T47D (cell line): ENCODE results near the gene SETD4.
"Not testable (repeated sequence)": the region's sequence is repeated elsewhere in the genome, so short reads cannot be mapped to it uniquely, and the experiment has no call there.

Experiments
- DNase-seq, 2 experiments: peaks; one replicate each; pipeline versions ENCODE4 v3.0.0 to v3.0.0-alpha.2; 2011 to 2012; ENCODE audit warnings: low read depth in 1 of 2, low spot score in 1 of 2
- JUND ChIP-seq: IDR thresholded peaks from 2 replicates; pipeline ENCODE4 v1.6.1; 2012; ENCODE audit warnings: low read depth
- in situ Hi-C: cut with HindIII; loops from 2 replicates; pipeline ENCODE4 v1.10.0; 2016; ENCODE audit warnings: low sequenced_read_pairs, low pct_unique_long_range_greater_than_20kb

SETD4 gene, protein sequence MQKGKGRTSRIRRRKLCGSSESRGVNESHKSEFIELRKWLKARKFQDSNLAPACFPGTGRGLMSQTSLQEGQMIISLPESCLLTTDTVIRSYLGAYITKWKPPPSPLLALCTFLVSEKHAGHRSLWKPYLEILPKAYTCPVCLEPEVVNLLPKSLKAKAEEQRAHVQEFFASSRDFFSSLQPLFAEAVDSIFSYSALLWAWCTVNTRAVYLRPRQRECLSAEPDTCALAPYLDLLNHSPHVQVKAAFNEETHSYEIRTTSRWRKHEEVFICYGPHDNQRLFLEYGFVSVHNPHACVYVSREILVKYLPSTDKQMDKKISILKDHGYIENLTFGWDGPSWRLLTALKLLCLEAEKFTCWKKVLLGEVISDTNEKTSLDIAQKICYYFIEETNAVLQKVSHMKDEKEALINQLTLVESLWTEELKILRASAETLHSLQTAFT

DNA sequence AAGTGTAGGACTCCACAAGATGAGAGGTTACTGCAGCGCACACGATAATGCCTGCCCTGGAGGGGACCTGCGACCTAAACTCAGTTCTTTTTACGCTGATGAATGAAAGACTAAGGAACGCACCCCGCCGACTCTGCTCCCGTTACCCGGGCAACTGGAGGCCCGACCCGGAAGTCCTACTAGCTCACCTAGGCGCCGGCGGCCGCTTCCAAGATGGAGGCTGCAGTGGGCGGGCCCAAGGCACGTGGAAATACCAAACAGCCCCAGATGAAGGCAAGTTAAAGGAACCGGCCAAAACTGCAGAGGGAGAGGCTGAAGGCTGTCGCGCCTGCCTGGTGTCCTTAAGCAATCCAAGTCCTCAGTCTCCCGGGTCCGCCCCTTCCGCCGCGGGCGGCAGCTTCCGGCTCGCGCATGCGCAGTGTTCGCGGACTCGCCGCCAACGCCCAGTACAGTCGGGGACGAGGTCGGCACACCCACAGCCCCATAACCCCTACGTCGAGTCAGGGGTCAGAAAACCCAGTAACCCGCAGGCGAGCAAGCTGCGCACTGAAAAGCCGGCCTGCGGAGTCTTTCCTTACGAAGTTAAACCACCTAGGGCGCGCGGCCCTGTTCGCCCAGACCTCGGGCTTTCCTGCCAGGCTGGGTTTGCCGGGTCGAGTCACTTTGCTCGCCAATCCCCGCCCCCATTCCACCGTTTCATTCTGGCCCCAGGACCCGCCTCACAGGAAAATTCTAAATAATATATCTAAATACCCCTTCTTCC, at the start of gene SETD4:
Gene SETD4, minus strand, starts transcription at position 368 of the 763 bp plus-strand sequence. CDS start 1,638 bp downstream, outside the sequence.
- no peak for TF ChIP-seq JUND
- in situ Hi-C loops, result no loop called here
- DNase-seq, result peak; percentile 86 to 97

DNA sequence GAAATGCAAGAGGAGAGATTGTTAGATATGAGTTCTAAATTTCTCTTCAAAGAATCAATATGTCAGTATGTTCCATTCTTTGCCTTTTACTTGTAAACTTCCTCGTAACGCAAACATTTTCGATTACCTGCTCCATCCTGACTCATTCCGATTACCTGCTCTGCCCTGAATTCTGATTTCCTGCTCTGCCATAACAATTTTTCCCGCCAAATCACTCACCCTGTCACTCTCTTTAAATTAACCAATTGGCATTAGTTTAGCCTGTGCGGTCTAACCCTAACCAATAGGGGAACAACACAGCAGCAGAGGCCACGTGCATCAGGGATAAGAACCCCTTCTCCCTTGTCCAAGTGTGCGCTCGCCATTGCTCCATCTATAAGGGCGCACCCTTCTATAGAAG, 49.5 kb upstream of the SETD4 start:
- in situ Hi-C loops, result no loop called here
- TF ChIP-seq JUND, result no peak
- DNase-seq, result no peak

DNA sequence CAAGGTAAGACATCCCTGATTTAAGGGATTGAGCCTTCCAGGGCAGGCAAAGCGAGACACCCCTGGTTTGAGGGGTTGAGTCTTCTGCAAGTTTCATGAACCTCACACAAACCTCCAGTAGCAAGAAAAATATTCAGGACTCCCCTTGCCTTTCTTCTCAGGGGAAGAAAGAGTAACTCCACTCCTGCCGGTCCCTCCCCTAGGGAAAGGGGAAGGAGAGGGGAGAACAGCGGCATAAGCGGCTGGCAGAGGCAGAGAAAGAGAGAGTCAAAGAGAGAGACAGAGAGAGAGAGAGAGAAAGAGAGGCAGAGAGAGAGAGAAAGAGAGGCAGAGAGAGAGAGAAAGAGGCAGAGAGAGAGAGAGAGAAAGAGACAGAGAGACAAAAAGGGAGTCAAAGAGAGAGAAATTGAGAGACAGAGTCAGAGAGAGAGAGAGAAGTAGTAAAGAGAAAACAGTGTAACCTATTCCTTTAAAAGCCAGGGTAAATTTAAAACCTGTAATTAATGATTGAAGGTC, 45.1 kb upstream of the SETD4 start:
- TF ChIP-seq JUND, result no peak
- no peak for DNase-seq
- in situ Hi-C loops, result no loop called here

DNA sequence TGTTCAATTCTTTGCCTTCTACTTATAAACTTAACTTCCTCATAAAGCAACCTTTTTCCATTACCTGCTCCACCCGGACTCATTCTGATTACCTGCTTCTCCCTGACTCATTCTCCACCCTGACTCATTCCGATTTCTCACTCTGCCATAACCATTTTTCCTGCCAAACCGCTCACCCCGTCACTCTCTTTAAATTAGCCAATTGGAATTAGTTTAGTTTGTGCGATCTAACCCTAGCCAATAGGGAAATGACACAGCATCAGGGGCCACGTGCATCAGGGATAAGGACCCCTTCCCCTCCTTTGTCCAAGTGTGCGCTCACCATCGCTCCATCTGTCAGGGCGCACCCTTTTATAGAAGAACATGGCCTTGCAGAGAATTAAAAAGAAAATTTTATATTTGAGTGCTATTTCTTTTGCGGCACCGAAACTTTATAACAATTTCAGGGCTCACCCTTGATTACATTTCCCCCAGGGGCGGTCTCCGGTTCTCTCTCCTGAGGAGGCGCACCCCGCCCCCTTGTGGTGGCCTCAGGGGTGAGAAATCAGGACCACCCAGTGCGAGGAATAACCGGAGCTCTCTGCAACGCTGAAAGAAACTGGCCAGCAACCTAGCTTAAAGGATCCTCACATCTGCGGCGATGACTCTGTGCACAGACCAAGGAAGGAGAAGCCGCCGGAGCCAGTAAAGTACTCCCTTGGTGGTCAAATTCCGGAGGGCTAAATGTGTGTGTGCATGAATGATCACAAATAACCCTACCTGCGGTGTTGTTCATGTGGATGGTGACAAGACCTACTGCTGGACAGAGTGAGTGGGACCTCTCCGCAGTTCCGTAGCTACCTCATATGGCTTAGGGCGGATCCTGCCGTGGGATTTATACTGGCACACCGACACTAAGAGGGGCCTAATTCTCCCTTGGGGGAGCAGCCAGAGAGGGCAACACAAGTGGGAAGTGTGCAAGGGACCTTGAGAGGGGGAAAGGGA, 44.3 kb upstream of the SETD4 start:
- no peak for DNase-seq
- no peak for TF ChIP-seq JUND
- in situ Hi-C loops, result no loop called here

DNA sequence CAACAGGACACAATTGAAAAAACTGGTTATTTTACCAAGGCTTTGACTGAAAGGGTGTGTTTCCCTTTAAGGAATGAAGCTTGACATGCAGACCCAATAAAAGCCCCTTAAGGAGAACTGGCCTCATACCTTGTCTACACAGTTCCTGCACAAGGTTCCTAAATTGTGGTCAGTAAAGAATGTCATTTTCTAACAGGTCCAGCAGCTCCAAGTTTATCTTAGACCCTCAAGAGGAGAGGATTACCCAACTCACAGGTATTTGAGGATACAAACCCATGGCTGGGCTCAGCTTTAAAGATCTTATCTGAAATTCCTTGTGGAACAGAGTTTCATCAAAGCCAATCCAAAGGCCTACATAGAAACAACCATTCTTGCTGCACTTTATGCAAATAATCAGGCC, 43.1 kb upstream of the SETD4 start:
- no peak for DNase-seq
- in situ Hi-C loops, result no loop called here
- no peak for TF ChIP-seq JUND

DNA sequence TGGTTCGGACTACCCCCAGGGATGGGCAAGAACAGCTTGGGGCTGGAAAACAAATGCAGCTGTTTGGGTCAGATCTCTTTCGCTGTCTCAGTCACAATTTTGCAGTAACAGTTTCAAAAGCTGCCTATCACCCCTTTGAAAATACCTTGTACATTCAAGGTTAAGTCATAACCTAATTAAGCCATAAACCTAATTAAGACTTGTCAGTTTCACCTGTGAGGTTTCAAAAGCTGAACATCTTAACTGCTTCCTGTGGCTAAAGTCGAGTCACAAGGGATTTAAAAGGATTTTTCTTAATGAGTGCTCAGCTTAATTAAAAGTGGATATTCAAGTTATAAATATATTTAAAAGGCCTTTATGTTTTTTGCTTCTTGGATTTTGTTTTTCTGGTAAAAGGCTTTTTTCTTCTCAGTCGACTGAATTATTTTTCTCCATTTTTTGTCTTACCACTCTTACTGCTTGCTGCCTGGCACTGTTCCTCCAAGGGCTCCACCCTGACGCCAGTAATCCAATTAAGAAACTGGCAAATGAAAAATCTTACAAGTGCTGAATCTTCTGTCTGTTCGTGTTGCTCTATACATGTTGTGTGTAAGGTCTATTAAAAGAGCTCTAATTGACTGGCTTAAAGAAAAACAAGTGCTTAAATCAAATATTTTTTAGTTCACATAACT, 40.8 kb upstream of the SETD4 start:
- in situ Hi-C loops, result no loop called here
- TF ChIP-seq JUND, result no peak
- DNase-seq, result no peak

DNA sequence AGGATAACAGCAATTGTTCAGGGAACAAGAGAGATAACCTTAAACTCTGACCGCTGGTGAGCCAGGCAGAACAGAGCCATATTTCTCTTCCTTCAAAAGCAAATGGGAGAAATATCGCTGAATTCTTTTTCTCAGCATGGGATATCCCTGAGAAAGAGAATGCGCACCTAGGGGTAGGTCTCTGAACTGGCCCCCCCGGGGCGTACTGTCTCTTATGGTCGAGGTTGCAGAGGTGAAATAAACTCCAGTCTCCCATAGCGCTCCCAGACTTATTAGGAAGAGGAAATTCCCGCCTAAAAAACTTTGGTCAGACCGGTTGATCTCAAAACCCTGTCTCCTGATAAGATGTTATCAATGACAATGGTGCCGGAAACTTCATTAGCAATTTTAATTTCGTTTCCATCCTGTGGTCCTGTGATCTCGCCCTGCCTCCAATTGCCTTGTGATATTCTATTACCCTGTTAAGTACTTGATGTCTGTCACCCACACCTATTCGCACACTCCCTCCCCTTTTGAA, 39.4 kb upstream of the SETD4 start:
- in situ Hi-C loops, DNase-seq: not testable (repeated sequence)

DNA sequence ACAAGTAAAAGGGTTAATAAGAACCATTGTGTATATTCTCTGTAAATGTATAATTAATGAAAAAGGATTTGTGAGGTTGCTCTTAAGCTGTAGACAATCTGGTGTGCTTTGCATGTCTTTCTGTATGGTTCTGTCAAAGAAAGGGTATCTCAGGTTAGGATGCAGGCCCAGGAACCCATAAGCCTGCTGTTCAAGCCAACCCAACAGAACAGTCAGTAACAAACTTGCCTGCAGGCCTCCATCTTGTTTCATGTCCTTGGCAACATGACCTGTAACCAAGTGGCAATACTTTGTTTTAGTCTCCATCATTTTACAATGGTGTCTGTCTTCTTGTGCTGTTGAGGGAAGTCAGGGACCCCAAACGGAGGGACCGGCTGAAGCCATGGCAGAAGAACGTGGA, 38.7 kb upstream of the SETD4 start:
- TF ChIP-seq JUND, result no peak
- in situ Hi-C loops, result no loop called here
- DNase-seq, result no peak

DNA sequence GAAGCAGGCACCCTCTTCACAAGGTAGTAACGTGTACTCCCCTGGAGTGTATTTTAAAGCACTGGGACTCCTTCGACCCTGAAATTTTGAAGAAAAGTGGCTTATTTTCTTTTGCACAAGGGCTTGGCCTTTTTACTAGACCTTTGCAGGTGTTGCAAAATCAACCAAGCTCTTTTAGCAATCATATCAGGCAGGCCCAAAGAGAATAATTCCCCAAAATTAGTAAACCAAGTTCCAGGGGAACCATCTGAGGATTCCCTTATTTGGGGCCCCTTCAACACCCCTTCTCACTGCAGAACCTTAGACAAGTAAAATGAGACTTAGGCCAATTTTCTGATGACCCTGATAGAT, 37.8 kb upstream of the SETD4 start:
- in situ Hi-C loops, result no loop called here
- no peak for DNase-seq
- no peak for TF ChIP-seq JUND

DNA sequence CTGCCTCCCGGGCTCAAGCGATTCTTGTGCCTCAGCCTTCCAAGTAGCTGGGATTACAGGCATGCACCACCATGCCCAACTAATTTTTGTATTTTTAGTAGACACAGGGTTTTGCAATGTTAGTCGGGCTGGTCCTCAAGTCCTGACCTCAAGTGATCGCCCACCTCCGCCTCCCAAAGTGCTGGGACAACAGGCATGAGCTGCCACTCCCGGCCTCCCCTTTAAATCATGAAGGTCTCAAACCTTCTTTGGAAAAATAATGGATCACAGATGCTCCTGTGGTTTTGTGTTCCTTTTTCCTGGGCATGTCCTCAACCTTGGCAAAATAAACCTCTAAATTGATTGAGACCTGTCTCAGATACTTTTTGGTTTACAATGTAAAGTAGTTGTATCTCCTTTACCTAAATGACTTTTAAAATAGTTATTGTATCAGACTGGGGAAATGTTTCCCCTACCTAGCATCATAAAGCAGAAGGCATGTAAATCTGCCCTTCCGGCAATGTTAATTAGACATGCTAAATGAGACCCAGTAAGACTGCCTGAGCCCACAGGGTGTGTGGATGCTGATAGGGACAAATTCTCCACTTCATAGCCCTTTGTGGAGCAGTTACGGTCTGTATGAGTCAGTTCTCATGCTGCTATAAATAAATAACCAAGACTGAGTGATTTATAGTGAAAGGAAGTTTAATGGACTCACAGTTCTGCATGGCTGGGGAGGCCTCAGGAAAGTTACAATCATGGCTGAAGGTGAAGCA, 37.3 kb upstream of the SETD4 start:
- DNase-seq, result no peak

More for the DNA sequence above, 37.3 kb upstream of the SETD4 start:
- no peak for TF ChIP-seq JUND
- in situ Hi-C loops, result no loop called here
